Thyroid gland (tissue), 4 donors: ENCODE measurements around the gene KIRREL1. TPM values are rescaled to one million over a fixed set of nuclear protein-coding genes. Genes with fewer than 3 reads are reported as not detected.
A peak's percentile ranks its signal among the peaks of the same experiment; 100 is the strongest.

Experiments used
- DNase-seq, 2 donors: peaks; one replicate each; pipeline ENCODE4 v3.0.0-alpha.2; 2019
- H3K27ac ChIP-seq, 3 donors: fragments of 200-600 bp; sonication (generic); 1 replicate in 2 of 3; 2 replicates in 1 of 3; pipeline ENCODE4 v1.5.1; 2016 to 2019; ENCODE audit warnings: mild to moderate bottlenecking in 1 of 3, moderate library complexity in 1 of 3
- H3K27me3 ChIP-seq: fragments of 200-600 bp; sonication (generic); one replicate; pipeline ENCODE4 v1.5.1; 2019
- H3K36me3 ChIP-seq, 2 donors: fragments of 200-600 bp; sonication (generic); one replicate each; pipeline ENCODE4 v1.5.1; 2016 to 2019
- H3K4me1 ChIP-seq, 2 donors: fragments of 200-600 bp; sonication (generic); one replicate each; pipeline ENCODE4 v1.5.1; 2017 to 2019
- H3K4me3 ChIP-seq, 3 donors: fragments of 200-600 bp; sonication (generic); replicated peaks in 1 of 3; 1 replicate in 2 of 3; 2 replicates in 1 of 3; pipeline ENCODE4 v1.5.1; 2016; ENCODE audit warnings: mild to moderate bottlenecking in 1 of 3
- H3K9me3 ChIP-seq: fragments of 200-600 bp; sonication (generic); one replicate; pipeline ENCODE4 v1.5.1; 2017
- POLR2A ChIP-seq, 2 donors: fragments of 450-650 bp; IDR thresholded peaks; one replicate each; pipeline ENCODE4 v1.6.1; 2017; ENCODE audit warnings: antibody characterized with exemption in 2 of 2, mild to moderate bottlenecking in 2 of 2, moderate library complexity in 1 of 2
- WGBS, 2 donors: methylation state at CpG; one replicate each; pipeline ENCODE4 v1.1.5; 2017; 5-methylcytosine and 5-hydroxymethylcytosine counted together
- intact Hi-C: fragments of 100-400 bp; cut with DNase I; formaldehyde crosslinking; loops from one replicate; pipeline ENCODE4 v1.15.1; 2023
- total RNA-seq, 4 donors: library from RNA; depleted of rRNA; stranded (reverse); fragments of >200 nt; gene quantifications; one replicate each; pipeline ENCODE4 v1.2.3, GENCODE V29; 2016
- TF ChIP-seq, protein P1 (sequence below), 6 experiments: fragments of 200-600 bp in 3 of 6; fragments of 450-650 bp in 3 of 6; sonication (generic) in 3 of 6; IDR thresholded peaks; one replicate each; pipeline ENCODE4 v1.5.1; 2016 to 2019; ENCODE audit warnings: antibody characterized with exemption in 6 of 6, mild to moderate bottlenecking in 2 of 6, inconsistent platforms in 1 of 6, moderate library complexity in 1 of 6

The KIRREL1 gene
- total RNA-seq, 4 donors from 2014 or later = 22.7 to 27.5 (median 24.1) TPM

DNA sequence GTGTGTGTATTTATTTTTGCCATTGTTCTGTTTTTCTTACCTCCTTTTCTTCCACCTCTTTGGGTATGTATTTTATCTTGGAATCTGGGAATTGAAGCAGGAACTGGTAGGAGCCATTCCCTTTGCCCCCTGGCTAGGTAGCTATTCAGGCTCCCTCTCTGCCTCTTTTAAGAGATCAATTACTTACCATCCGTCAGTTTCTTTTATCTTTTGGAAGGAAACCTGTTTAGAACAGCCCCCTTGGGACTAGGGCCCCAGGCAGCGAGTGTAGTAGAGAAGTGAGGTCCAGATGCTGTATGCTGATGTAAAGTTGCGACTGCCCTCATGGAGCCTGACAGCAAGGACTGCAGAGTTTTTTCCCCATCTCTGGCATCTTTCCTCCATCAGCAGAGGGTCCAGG lies 41.6 kb downstream of the KIRREL1 start:
- Histone ChIP-seq H3K9me3 (no peaks in the 10 kb centered on the region), H3K4me3 (no peak overlapping the region), H3K36me3 (no peaks in the 10 kb centered on the region), H3K27me3 (no peaks in the 10 kb centered on the region), H3K27ac (no peak overlapping the region), H3K4me1 (peaks cover 7 to 12% of the 10 kb centered on the region in 2 donors)
- DNase-seq = no peak
- TF ChIP-seq POLR2A (IDR thresholded peaks at IDR 0.05) = no peak
- TF ChIP-seq, protein P1, sequence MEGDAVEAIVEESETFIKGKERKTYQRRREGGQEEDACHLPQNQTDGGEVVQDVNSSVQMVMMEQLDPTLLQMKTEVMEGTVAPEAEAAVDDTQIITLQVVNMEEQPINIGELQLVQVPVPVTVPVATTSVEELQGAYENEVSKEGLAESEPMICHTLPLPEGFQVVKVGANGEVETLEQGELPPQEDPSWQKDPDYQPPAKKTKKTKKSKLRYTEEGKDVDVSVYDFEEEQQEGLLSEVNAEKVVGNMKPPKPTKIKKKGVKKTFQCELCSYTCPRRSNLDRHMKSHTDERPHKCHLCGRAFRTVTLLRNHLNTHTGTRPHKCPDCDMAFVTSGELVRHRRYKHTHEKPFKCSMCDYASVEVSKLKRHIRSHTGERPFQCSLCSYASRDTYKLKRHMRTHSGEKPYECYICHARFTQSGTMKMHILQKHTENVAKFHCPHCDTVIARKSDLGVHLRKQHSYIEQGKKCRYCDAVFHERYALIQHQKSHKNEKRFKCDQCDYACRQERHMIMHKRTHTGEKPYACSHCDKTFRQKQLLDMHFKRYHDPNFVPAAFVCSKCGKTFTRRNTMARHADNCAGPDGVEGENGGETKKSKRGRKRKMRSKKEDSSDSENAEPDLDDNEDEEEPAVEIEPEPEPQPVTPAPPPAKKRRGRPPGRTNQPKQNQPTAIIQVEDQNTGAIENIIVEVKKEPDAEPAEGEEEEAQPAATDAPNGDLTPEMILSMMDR (IDR thresholded peaks at IDR 0.05) = no peak
- intact Hi-C loops = no loop called here
- 83 to 84% methylated on average over 3 of the region's 3 CpGs for WGBS, 2 donors

DNA sequence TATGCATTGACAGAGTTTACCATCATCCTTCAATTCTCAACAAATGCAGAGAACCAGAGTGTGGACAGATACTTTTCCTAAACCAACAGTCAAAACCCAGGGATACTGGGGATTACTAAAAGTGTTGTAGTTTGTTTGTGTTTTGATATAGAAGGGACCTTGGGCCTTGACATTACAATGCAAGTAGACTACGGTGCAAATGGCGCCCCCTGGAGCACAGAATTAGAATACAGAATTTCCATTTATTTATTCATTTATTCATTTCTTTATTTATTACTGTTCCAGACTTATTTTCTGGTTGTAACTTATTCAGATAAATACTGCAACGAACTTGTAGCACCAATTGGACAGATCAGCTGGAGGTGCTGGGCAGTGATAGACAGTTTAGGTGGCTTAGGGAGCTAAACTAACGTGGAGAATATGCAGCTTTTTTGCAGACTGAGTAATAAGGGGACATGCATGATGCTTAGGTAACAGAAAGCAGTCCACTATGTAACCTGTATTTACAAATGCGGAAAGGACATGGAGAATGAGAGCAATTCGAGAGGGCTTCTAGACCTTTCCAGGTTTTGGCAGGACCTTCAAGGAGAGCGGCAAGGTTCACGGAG lies 42.6 kb downstream of the KIRREL1 start:
- peak; percentile 47 to 65 for DNase-seq
- peaks cover 7 to 12% of the 10 kb centered on the region in 2 donors for H3K4me1 ChIP-seq
- no peak for TF ChIP-seq POLR2A (IDR thresholded peaks at IDR 0.05)
- TF ChIP-seq, protein P1 (IDR thresholded peaks at IDR 0.05) = peak in 5 of 6 experiments; percentile 62 to 82 (median 72)
- H3K27ac ChIP-seq = no peak overlapping the region
- H3K9me3 ChIP-seq = no peaks in the 10 kb centered on the region
- 58 to 59% methylated on average over 8 of the region's 8 CpGs for WGBS, 2 donors
- H3K36me3 ChIP-seq = no peaks in the 10 kb centered on the region
- intact Hi-C loops = no loop called here
- H3K27me3 ChIP-seq = no peaks in the 10 kb centered on the region
- H3K4me3 ChIP-seq = no peak overlapping the region

DNA sequence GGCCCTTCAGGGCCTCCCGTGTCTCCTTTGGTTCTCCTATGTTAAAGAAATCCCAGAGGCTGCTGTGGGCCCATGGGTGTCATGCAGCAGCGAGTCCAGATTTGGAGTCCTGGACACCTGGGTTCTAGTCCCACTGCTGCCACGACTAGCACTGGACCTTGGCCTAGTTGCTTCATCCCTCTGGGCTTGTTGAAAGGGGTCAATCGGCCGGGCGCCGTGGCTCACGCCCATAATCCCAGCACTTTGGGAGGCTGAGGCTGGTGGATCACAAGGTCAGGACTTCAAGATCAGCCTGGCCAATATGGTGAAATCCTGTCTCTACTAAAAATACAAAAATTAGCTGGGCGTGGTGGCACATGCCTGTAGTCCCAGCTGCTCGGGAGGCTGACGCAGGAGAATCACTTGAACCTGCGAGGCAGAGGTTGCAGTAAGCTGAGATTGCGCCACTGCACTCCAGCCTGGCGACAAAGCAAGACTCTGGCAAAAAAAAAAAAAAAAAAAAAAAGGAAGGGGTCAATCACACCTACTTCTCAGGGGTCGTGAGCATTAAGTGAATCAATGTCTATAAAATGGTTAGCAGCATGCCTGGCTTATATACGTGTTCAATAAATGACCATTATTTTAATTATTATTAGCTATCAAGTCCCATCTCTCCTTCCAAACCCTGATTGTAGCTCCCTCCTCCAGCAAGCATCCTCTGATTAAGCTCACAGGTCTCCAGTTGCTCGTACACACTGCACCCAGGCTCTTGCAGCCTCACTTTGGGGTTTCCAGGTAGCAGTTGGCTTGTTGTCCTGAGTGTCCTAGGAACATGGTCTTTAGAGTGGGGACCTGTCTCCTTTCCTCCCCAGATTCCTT lies 43.8 kb downstream of the KIRREL1 start:
- Histone ChIP-seq H3K9me3 (no peaks in the 10 kb centered on the region), H3K36me3 (no peaks in the 10 kb centered on the region), H3K4me1 (peaks cover 7 to 12% of the 10 kb centered on the region in 2 donors), H3K27ac (no peak overlapping the region), H3K4me3 (no peak overlapping the region), H3K27me3 (no peaks in the 10 kb centered on the region)
- WGBS, 2 donors = 81 to 84% methylated on average over 12 to 17 of the region's 17 CpGs
- no peak for DNase-seq
- intact Hi-C loops = no loop called here
- no peak for TF ChIP-seq POLR2A (IDR thresholded peaks at IDR 0.05)
- TF ChIP-seq, protein P1 (IDR thresholded peaks at IDR 0.05) = no peak

DNA sequence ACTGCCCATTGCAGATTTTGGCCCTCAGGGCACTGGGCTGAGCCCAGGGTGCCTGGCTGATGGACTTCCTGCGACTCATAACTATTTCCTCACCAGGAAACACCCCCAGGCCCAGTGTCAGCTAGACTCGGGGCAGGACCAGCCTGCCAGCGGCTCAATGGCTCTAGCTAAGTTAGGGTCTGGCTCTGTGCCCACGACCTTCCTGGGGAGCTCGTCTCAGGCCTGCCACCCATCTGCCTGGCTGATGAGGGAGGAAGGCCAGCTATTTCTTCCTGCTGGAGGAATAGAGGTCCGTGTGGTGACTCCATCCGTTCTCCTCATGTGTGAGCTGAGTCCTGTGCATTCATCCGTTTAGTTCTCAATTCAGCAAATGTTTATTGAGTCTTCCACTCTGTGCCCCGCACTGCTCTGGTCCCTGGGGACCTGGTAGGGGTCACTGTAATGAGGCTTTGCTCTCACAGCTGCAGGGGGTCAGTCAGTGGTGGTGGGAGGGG lies 44.5 kb downstream of the KIRREL1 start:
- H3K4me1 ChIP-seq = peaks cover 7 to 12% of the 10 kb centered on the region in 2 donors
- no peak overlapping the region for H3K27ac ChIP-seq
- H3K27me3 ChIP-seq = no peaks in the 10 kb centered on the region
- H3K9me3 ChIP-seq = no peaks in the 10 kb centered on the region
- WGBS, 2 donors = 17 to 20% methylated on average over 9 of the region's 9 CpGs
- no peak overlapping the region for H3K4me3 ChIP-seq
- DNase-seq = peak; percentile 21 to 31
- H3K36me3 ChIP-seq = no peaks in the 10 kb centered on the region
- intact Hi-C loops = no loop called here
- no peak for TF ChIP-seq POLR2A (IDR thresholded peaks at IDR 0.05)
- TF ChIP-seq, protein P1 (IDR thresholded peaks at IDR 0.05) = no peak

DNA sequence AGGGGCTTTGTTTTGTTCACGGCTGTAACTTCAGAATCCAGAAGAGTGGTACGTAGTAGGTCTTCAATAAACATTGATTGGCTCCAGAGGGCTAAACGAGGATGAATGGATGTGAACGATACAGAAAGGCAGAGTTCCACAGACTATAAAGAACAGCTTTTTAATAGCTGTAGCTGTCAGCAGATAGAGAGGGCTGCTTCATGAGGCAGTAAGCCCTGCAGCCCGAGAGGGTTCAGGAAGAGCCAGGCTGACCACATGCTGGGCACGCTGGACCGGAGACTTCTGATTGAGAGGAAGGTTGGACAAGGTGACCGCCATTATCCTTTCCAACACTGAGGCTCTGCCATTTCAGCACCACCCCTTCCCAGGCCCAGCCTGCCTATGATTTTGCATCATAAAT lies 45.3 kb downstream of the KIRREL1 start:
- Histone ChIP-seq H3K27me3 (no peaks in the 10 kb centered on the region), H3K4me1 (peaks cover 7 to 12% of the 10 kb centered on the region in 2 donors), H3K36me3 (no peaks in the 10 kb centered on the region), H3K27ac (no peak overlapping the region), H3K4me3 (no peak overlapping the region), H3K9me3 (no peaks in the 10 kb centered on the region)
- no peak for TF ChIP-seq POLR2A (IDR thresholded peaks at IDR 0.05)
- TF ChIP-seq, protein P1 (IDR thresholded peaks at IDR 0.05) = no peak
- WGBS, 2 donors = 85 to 92% methylated on average over 8 of the region's 8 CpGs
- no peak for DNase-seq
- intact Hi-C loops = no loop called here
